Neural progenitor cell (in vitro differentiated cells): ENCODE measurements around the gene HS6ST3. TPM values are rescaled to one million over a fixed set of nuclear protein-coding genes. Genes with fewer than 3 reads are reported as not detected.

ENCODE experiments used
- DNase-seq: peaks from one replicate; pipeline ENCODE4 v3.0.0-alpha.2; 2016; ENCODE audit warnings: low spot score
- H2AFZ ChIP-seq: fragments of 200-600 bp; sonication (generic); replicated peaks from 2 replicates; pipeline ENCODE4 v1.6.1; 2016; ENCODE audit warnings: antibody characterized with exemption
- H3F3A ChIP-seq: fragments of 200-600 bp; sonication (generic); 2 replicates; pipeline ENCODE4 v1.6.1; 2016; ENCODE audit warnings: antibody characterized with exemption, low read depth
- H3K27ac ChIP-seq: fragments of 200-600 bp; sonication (generic); 2 replicates; pipeline ENCODE4 v1.5.1; 2016; ENCODE audit warnings: mild to moderate bottlenecking
- H3K27me3 ChIP-seq: fragments of 200-600 bp; sonication (generic); 2 replicates; pipeline ENCODE4 v1.6.1; 2016; ENCODE audit warnings: mild to moderate bottlenecking, moderate library complexity
- H3K36me3 ChIP-seq: fragments of 200-600 bp; sonication (generic); 2 replicates; pipeline ENCODE4 v1.5.1; 2016
- H3K4me1 ChIP-seq: fragments of 200-600 bp; sonication (generic); 2 replicates; pipeline ENCODE4 v1.6.1; 2016; ENCODE audit warnings: mixed run types
- H3K4me2 ChIP-seq: fragments of 200-600 bp; sonication (generic); 2 replicates; pipeline ENCODE4 v1.6.1; 2016
- H3K4me3 ChIP-seq: fragments of 200-600 bp; sonication (generic); 2 replicates; pipeline ENCODE4 v1.5.1; 2016
- H3K79me2 ChIP-seq: fragments of 200-600 bp; sonication (generic); 2 replicates; pipeline ENCODE4 v1.6.1; 2016; ENCODE audit warnings: low read depth
- H3K9ac ChIP-seq: fragments of 200-600 bp; sonication (generic); 2 replicates; pipeline ENCODE4 v1.6.1; 2016
- H3K9me3 ChIP-seq: fragments of 200-600 bp; sonication (generic); 2 replicates; pipeline ENCODE4 v1.5.1; 2016; ENCODE audit warnings: low read depth
- H4K20me1 ChIP-seq: fragments of 200-600 bp; sonication (generic); 2 replicates; pipeline ENCODE4 v1.6.1; 2016; ENCODE audit warnings: low read depth
- H3K27ac Mint-ChIP-seq: 3 replicates; pipeline ENCODE4 v1.8.0; 2021; ENCODE audit warnings: mixed read lengths
- H3K27me3 Mint-ChIP-seq: 2 replicates; pipeline ENCODE4 v1.8.0; 2022; ENCODE audit warnings: low read depth, mild to moderate bottlenecking, inconsistent platforms, moderate library complexity, mixed read lengths; ENCODE audit not compliant: insufficient read depth
- H3K36me3 Mint-ChIP-seq: 3 replicates; pipeline ENCODE4 v1.8.0; 2021; ENCODE audit warnings: mixed read lengths
- H3K4me1 Mint-ChIP-seq: 3 replicates; pipeline ENCODE4 v1.8.0; 2021; ENCODE audit warnings: mixed read lengths
- H3K4me3 Mint-ChIP-seq: 3 replicates; pipeline ENCODE4 v1.8.0; 2021; ENCODE audit warnings: mild to moderate bottlenecking, moderate library complexity, mixed read lengths
- H3K9me3 Mint-ChIP-seq: 3 replicates; pipeline ENCODE4 v1.8.0; 2020; ENCODE audit warnings: mixed read lengths
- EZH2 ChIP-seq: fragments of 200-600 bp; sonication (generic); IDR thresholded peaks from 2 replicates; pipeline ENCODE4 v1.6.1; 2017; ENCODE audit warnings: antibody characterized with exemption, mild to moderate bottlenecking, moderate library complexity
- EZH2phosphoT487 ChIP-seq: fragments of 200-600 bp; sonication (generic); IDR thresholded peaks from 2 replicates; pipeline ENCODE4 v1.6.1; 2017; ENCODE audit warnings: antibody characterized with exemption
- total RNA-seq: library from RNA; depleted of rRNA; stranded (reverse); fragments of >200 nt; gene quantifications from 2 replicates; pipeline ENCODE4 v1.2.3, GENCODE V29; 2015; ENCODE audit warnings: low replicate concordance
- TF ChIP-seq, protein P1 (sequence below): fragments of 200-600 bp; sonication (generic); IDR thresholded peaks from 2 replicates; pipeline ENCODE4 v1.5.1; 2017; ENCODE audit warnings: antibody characterized with exemption, mild to moderate bottlenecking

HS6ST3 gene
- total RNA-seq, 1 donor from 2014 or later = 0.39 TPM

DNA sequence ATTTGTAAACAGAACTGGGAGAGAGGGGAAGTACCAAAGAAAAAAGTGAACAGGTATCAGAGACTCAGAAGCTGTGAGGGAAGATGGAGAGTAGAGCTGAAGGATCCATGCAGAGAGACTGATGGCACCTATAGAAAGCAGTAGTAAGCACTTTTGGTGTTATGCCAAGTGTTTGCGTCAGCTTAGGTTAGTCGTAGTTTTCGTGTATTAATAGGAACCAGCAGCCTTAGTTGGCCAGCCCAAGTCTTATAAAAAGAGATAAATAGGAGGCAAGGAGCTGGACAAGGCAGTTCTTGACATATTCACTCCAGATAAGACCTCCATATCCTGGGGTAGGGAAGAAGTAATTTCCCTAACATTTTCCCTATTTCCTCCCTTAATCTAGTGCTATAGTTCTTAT, 690.2 kb downstream of the HS6ST3 start:
- Histone ChIP-seq H3K36me3 (no peaks in the 10 kb centered on the region), H3K4me1 (no peaks in the 10 kb centered on the region), H3K4me3 (no peak overlapping the region), H3K79me2 (no peaks in the 10 kb centered on the region), H3K4me2 (no peak overlapping the region), H3K9ac (no peak overlapping the region), H3K27me3 (no peaks in the 10 kb centered on the region), H3K27ac (no peak overlapping the region), H3F3A (no peaks in the 10 kb centered on the region), H4K20me1 (no peaks in the 10 kb centered on the region), H3K9me3 (peaks cover 6% of the 10 kb centered on the region), H2AFZ (no peak overlapping the region)
- no peak overlapping the region for H3K4me3 Mint-ChIP-seq
- H3K9me3 Mint-ChIP-seq = peaks cover 18% of the 10 kb centered on the region
- peaks cover 4% of the 10 kb centered on the region for H3K27me3 Mint-ChIP-seq
- peaks cover 5% of the 10 kb centered on the region for H3K4me1 Mint-ChIP-seq
- TF ChIP-seq EZH2 (no peak), EZH2phosphoT487 (no peak)
- TF ChIP-seq, protein P1, sequence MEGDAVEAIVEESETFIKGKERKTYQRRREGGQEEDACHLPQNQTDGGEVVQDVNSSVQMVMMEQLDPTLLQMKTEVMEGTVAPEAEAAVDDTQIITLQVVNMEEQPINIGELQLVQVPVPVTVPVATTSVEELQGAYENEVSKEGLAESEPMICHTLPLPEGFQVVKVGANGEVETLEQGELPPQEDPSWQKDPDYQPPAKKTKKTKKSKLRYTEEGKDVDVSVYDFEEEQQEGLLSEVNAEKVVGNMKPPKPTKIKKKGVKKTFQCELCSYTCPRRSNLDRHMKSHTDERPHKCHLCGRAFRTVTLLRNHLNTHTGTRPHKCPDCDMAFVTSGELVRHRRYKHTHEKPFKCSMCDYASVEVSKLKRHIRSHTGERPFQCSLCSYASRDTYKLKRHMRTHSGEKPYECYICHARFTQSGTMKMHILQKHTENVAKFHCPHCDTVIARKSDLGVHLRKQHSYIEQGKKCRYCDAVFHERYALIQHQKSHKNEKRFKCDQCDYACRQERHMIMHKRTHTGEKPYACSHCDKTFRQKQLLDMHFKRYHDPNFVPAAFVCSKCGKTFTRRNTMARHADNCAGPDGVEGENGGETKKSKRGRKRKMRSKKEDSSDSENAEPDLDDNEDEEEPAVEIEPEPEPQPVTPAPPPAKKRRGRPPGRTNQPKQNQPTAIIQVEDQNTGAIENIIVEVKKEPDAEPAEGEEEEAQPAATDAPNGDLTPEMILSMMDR = no peak
- no peak for DNase-seq
- H3K27ac Mint-ChIP-seq = no peak overlapping the region
- H3K36me3 Mint-ChIP-seq = peaks cover 1% of the 10 kb centered on the region

DNA sequence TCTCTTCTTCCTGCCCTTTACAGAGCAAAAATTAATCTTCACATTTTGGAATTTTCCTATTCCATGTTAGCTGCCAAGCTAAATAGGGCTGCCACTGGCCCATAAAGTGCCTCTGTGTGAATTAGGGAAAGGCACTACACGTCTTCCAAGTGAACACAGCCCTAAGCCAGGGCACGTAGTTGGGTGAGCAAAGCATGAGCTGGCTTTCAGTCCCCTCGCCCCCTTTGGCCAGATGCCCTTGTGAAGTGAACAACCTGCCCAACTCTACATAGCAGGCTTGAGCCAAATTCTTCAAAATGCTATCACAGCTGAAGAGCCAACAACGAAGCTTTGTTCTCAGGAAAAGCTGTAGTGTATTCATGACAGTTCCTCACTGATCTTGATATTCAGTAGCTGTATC, 691.2 kb downstream of the HS6ST3 start:
- H3K27me3 Mint-ChIP-seq = peaks cover 4% of the 10 kb centered on the region
- H3K36me3 ChIP-seq = no peaks in the 10 kb centered on the region
- H4K20me1 ChIP-seq = no peaks in the 10 kb centered on the region
- H3K4me1 Mint-ChIP-seq = peaks cover 5% of the 10 kb centered on the region
- no peaks in the 10 kb centered on the region for H3F3A ChIP-seq
- H3K4me2 ChIP-seq = no peak overlapping the region
- peaks cover 6% of the 10 kb centered on the region for H3K9me3 ChIP-seq
- no peaks in the 10 kb centered on the region for H3K27me3 ChIP-seq
- H3K4me3 Mint-ChIP-seq = no peak overlapping the region
- H3K27ac ChIP-seq = no peak overlapping the region
- H3K4me3 ChIP-seq = no peak overlapping the region
- no peaks in the 10 kb centered on the region for H3K79me2 ChIP-seq
- no peak overlapping the region for H3K27ac Mint-ChIP-seq
- H3K9ac ChIP-seq = no peak overlapping the region
- peaks cover 1% of the 10 kb centered on the region for H3K36me3 Mint-ChIP-seq
- no peak for TF ChIP-seq EZH2phosphoT487
- TF ChIP-seq EZH2 = no peak
- TF ChIP-seq, protein P1 = no peak
- DNase-seq = no peak
- H2AFZ ChIP-seq = no peak overlapping the region
- no peaks in the 10 kb centered on the region for H3K4me1 ChIP-seq
- peaks cover 18% of the 10 kb centered on the region for H3K9me3 Mint-ChIP-seq

DNA sequence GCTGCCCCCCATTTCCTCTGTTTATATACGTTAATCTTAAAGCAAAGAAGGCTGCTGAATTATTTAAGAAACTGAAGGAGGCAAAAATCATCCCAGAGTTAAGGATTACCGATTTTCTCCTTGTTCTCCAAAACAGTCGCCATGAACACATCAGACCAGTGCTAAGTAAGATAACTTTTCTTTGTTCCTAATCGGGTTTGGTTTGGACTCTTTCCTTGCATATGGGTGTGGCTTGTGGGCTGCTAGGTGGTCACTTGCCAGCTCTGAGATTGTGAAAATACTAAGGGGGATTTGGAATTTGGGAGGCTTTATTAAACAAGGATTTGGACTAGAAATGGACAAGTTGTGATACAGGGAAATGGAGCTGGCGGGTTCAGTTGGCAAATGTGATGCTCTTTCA, 692.3 kb downstream of the HS6ST3 start:
- Histone ChIP-seq H3K9me3 (peaks cover 6% of the 10 kb centered on the region), H3K9ac (no peak overlapping the region), H2AFZ (no peak overlapping the region), H3K27ac (no peak overlapping the region), H3F3A (no peaks in the 10 kb centered on the region), H4K20me1 (no peaks in the 10 kb centered on the region), H3K4me1 (no peaks in the 10 kb centered on the region), H3K4me2 (no peak overlapping the region), H3K27me3 (no peaks in the 10 kb centered on the region), H3K4me3 (no peak overlapping the region), H3K36me3 (no peaks in the 10 kb centered on the region), H3K79me2 (no peaks in the 10 kb centered on the region)
- Mint-ChIP-seq H3K27ac (no peak overlapping the region), H3K4me3 (no peak overlapping the region), H3K27me3 (peaks cover 4% of the 10 kb centered on the region), H3K9me3 (peaks cover 16% of the 10 kb centered on the region), H3K4me1 (peaks cover 5% of the 10 kb centered on the region), H3K36me3 (peaks cover 1% of the 10 kb centered on the region)
- no peak for DNase-seq
- TF ChIP-seq EZH2 = no peak
- TF ChIP-seq, protein P1 = no peak
- no peak for TF ChIP-seq EZH2phosphoT487

DNA sequence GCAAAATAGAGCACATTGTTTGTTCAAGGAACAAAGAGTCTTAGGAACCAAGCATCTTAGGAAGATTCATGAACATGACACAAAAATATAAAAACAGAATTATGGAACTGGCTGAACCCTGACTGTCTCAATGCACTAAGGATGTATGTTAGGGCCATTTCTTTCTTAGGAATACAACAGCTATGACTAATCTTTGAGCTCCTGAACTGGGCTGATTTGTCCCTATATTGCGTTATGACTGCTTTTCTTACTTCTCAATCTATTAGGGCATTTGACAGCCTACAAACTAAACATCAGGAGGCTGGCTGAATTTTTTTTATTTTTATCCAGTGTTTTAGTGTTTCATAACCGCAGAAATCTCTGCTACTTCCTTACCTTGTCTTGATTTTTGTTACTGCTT, 693.1 kb downstream of the HS6ST3 start:
- H3K4me3 ChIP-seq = no peak overlapping the region
- H3K4me1 Mint-ChIP-seq = peaks cover 5% of the 10 kb centered on the region
- peaks cover 7% of the 10 kb centered on the region for H3K9me3 Mint-ChIP-seq
- peaks cover 2% of the 10 kb centered on the region for H3K9me3 ChIP-seq
- no peak overlapping the region for H3K9ac ChIP-seq
- no peak for TF ChIP-seq EZH2phosphoT487
- TF ChIP-seq EZH2 = no peak
- TF ChIP-seq, protein P1 = no peak
- no peak overlapping the region for H3K4me2 ChIP-seq
- no peaks in the 10 kb centered on the region for H3K36me3 ChIP-seq
- H3K27ac ChIP-seq = no peak overlapping the region
- H3K4me3 Mint-ChIP-seq = no peak overlapping the region
- H3K27me3 Mint-ChIP-seq = peaks cover 3% of the 10 kb centered on the region
- H3K4me1 ChIP-seq = no peaks in the 10 kb centered on the region
- H3K27me3 ChIP-seq = no peaks in the 10 kb centered on the region
- no peaks in the 10 kb centered on the region for H4K20me1 ChIP-seq
- no peaks in the 10 kb centered on the region for H3F3A ChIP-seq
- H2AFZ ChIP-seq = no peak overlapping the region
- H3K79me2 ChIP-seq = no peaks in the 10 kb centered on the region
- H3K36me3 Mint-ChIP-seq = peaks cover under 1% of the 10 kb centered on the region
- no peak overlapping the region for H3K27ac Mint-ChIP-seq
- DNase-seq = no peak
